Measurements from ENCODE around the gene NDUFC2. TPM values are rescaled to one million over a fixed set of nuclear protein-coding genes. Genes with fewer than 3 reads are reported as not detected.

NDUFC2 gene
- total RNA-seq, 1 experiment from 2014 or later = 231 TPM

DNA sequence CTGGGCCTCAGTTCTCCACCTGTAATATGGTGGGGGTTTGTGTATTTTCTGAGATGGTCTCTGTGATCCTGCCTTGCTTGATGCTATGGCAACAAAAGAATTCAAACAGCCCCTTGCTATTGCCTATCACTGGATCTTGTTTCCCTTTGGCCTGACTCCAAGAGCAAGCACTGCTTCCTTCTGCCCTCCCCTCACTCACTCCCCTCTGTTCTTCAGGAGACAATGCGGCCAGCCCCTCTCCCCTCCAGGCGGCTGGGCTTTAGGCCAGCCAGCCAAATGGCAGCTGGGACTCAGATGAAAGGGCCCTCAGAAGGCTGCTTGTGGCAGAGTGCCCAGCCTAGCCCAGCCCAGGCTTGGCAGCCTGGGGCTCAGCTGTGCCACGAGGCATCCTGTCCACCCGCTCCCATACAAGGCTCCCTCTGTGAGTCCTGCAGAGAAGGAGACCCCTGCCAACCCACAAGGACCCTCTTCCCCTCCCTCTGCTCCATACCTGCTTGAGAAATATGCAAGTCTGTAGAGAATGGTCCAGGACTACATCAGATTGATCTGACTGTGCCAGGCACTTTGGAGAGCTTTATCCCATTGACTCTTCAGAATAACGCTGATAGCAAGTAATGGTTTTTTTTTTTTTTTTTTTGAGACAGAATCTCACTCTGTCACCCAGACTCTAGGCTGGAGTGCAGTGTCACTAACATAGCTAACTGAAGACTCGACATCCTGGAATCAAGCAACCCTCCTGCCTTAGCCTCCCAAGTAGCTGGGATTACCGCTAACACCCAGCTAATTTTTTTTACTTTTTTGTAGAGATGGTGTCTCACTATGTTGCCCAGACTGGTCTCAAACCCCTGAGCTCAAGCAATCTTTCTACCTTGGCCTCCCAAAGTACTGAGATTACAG lies 49.0 kb downstream of the NDUFC2 start:
- DNase-seq (ENCODE audit: low spot score) = no peak

DNA sequence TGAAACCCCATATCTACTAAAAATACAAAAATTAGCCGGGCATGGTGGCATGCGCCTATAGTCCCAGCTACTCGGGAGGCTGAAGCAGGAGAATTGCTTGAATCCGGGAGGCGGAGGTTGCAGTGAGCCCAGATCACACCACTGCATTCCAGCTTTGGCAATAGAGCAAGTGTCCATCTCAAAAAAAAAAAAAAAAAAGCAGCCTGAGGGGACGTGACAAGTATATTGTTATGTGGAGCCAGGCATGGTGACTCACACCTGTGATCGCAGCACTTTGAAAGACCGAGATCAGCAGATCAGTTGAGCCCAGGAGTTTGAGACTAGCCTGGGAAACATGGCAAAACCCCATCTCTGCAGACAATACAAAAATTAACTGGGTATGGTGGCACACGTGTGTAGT lies 51.2 kb downstream of the NDUFC2 start:
- DNase-seq (ENCODE audit: low spot score) = peak; percentile 72

DNA sequence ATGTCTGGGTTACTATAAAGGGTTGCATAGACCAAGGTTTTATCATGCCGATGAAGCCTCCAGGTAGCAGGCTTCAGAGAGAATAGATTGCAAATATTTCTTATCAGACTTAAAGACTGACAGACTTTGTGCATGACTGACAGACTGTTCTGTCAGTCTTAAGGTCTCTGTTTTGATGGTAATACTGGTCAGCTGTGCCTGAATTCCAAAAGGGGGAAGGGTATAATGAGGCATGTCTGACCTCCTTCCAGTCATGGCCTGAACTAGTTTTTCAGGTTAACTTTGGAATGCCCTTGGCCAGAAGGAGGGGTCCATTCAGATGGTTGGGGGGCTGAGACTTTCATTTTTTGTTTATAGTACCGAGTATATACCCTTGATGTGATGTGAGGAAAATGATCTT lies 51.9 kb downstream of the NDUFC2 start:
- no peak for DNase-seq (ENCODE audit: low spot score)

DNA sequence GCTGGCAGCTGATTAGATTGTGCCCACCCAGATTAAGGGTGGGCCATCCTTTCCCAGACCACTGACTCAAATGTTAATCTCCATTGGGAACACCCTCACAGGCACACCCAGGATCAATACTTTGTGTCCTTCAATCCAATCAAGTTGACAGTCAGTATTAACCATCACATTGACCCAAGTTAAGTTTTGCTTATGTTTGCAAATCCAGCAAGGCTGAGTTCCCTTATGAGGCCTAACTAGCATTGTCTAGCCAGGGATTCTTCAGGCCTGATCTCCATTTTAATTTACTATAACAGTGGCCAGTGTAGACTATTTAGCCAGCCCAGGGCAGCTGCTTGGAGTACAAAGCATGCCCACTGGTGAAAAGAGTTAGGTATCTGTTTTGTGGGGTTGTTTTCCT lies 54.3 kb downstream of the NDUFC2 start:
- no peak for DNase-seq (ENCODE audit: low spot score)

DNA sequence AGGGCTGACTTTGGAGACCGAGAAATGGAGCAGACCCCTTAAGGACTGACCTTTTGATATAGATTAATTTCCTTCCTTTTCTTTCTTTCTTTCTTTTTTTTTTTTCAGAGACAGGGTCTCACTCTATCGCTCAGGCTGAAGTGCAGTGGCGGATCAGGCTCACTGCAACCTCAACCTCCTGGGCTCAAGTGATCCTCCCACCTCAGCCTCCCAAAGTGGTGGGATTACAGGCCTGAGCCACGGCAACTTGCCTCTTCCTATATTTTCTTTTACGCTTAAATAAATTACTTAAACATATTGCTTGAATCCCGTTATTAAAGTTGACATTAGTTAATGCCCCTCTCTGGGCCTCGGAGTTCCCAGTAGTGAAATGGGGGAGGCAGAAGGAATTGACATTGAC lies 56.2 kb downstream of the NDUFC2 start:
- DNase-seq (ENCODE audit: low spot score) = no peak

DNA sequence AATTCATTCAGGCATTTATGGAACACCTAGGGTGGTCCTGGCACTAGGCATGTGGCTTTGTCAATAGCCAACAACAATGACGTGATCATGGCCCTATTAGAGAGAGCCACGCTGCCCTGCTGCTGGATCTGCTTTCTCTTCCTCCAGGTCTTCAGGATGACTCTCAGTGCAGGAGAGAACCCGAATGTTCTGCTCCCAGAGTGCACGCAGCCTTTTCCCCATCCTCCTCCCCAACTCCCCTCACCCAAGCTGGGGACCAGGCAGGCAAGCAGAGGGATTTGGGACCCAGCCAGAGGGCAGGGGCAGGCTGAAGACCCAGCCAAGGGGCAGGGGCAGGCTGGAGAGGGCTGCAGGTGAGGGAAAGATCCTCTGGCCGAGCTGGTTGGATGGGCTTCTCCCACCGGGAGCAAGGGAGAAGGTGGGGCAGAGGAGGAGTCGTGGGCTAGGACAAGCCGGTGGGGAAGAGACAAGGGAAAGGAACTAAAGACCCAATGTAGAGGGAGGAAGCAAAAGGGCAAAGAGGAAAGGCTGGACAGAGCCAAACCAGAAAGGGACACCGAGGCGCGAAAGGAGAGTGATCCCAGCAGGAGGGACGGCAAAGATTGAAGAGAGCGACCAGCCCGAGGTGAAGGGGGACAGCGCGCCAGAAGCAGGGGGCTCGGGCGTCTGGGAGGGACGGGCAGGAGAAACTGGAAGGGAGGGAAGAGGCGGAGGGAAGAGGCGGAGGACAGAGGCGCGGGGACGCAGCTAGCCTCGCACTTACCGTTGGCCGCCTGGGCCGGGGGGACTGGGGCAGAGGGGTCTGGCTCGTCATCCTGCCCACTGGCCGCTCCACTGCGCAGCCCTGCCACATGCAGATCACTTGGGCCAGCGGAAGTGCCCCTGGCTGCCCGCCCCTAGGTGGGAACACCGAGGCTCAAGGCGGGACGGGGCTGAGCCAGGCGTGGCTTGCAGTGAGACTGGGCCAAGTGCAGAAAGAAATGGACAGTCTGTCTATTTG lies 57.0 kb downstream of the NDUFC2 start, which contains the start of gene KCTD14:
Gene KCTD14 (minus strand): TSS at position 880 of the 1,000 bp plus-strand sequence. CDS start 27 bp downstream, at position 853.
- DNase-seq (ENCODE audit: low spot score) = no peak

DNA sequence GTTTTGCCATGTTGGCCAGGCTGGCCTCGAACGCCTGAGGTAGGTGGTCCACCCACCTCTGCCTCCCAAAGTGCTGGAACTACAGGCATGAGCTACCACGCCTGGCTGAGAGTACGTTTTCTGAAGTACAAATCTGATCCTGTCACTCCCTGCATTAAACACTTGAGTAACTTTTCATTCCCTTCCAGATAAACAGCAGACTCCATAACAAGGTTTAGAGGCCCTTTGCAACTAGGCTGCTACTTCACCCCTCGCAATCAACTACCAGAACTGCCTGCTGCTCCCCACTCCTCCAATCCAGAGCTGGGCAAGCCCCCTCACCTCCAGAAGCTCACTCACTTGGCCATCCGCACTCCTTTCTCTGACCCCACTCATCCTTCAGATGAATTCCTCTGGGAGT lies 58.1 kb downstream of the NDUFC2 start:
- no peak for DNase-seq (ENCODE audit: low spot score)

DNA sequence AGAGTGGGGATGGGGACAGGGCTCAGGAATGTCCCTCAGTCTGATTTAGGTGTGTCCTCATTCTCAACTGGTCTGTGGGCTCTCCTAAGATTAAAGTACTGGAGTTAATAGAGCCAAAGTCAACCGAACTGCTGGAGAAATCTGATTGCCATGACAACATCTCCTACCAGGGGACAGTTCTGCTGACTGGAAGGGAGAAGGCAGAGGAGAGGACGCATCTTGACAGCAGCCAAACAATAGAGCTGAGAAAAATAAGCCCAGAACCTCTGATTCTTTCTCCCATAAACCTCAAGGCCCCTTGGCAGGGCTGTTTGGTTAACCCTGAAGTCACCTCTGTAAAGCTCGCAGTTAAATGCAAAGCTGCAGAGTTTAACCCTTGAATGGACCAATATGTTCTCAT lies 59.4 kb downstream of the NDUFC2 start:
- peak; percentile 36 for DNase-seq (ENCODE audit: low spot score)

DNA sequence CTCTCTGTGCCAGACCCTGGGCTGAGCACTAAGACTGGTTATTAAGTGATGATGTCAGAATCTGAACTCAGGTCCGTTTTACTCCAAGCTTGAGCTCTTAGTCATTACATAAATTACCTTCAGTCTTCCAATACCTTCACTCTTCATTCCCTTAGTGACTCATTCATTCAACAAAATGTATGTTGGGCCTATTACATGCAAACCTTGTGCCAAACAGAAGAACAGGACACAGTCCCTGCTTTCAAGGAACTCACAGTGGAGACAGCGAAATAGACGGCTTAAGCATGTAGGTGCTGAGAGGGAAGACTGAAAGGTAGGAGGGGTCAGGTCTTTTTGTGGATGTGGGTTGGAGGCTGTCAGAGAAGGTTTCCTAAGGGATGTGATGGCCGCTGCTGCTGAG lies 59.9 kb downstream of the NDUFC2 start:
- peak; percentile 53 for DNase-seq (ENCODE audit: low spot score)

Other genes with a start within 250 kb of the NDUFC2 start
- gene INTS4, start 85.2 kb downstream of the NDUFC2 start, total RNA-seq (2014; rRNA removed; shearing (Covaris generic)) = 25.8 and 26.5 TPM in 2 replicates
- gene KCTD14, start 56.6 kb downstream of the NDUFC2 start, total RNA-seq (2014; rRNA removed; shearing (Covaris generic)) = 0.09 TPM in 1 of 2 replicates, not detected in the other
- not detected in 2 replicates for gene THRSP, start 16.0 kb downstream of the NDUFC2 start, total RNA-seq (2014; rRNA removed; shearing (Covaris generic))
- gene ALG8, start 59.8 kb upstream of the NDUFC2 start, total RNA-seq (2014; rRNA removed; shearing (Covaris generic)) = 82.7 and 164 TPM in 2 replicates
- gene KCTD21, start 108.8 kb upstream of the NDUFC2 start, total RNA-seq (2014; rRNA removed; shearing (Covaris generic)) = 4.8 and 5.2 TPM in 2 replicates
- 4.6 and 5.8 TPM in 2 replicates for gene USP35, start 109.1 kb upstream of the NDUFC2 start, total RNA-seq (2014; rRNA removed; shearing (Covaris generic))